Fibroblast of pulmonary artery (primary cell): ENCODE results near the gene MSMO1.

Source experiments
- DNase-seq: peaks from one replicate; pipeline ENCODE4 v3.0.0-alpha.2; 2010; ENCODE audit warnings: low read depth
- H3K4me3 ChIP-seq: replicated peaks from 2 replicates; pipeline ENCODE4 v1.5.1; 2011; ENCODE audit warnings: low read depth, mild to moderate bottlenecking, control low read depth, low read length, moderate library complexity
- CTCF ChIP-seq: IDR thresholded peaks from 2 replicates; pipeline ENCODE4 v1.5.1; 2011; ENCODE audit warnings: mild to moderate bottlenecking, control low read depth, low read length, inconsistent platforms; ENCODE audit errors: missing control alignments

Gene MSMO1

DNA sequence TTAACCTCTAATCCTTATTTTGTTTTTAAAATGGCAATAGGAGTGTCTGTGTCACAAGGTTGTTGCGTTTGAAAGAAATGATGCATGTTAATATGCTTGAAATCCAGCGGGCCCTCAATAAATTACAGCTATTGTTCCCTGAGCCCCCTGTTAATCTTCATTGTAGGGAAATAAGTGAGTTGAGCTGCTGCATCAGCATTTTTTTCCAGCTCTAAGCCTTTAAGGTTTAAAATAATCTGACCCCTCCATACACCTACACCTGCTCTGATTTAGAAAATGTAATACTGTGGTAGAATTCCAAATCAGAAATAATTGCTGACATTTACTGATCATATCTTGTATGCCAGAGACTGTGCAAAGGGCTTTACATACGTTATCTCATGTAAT lies 2.6 kb upstream of the MSMO1 start:
- H3K4me3 ChIP-seq = no peak overlapping the region
- TF ChIP-seq CTCF = no peak
- DNase-seq = no peak

DNA sequence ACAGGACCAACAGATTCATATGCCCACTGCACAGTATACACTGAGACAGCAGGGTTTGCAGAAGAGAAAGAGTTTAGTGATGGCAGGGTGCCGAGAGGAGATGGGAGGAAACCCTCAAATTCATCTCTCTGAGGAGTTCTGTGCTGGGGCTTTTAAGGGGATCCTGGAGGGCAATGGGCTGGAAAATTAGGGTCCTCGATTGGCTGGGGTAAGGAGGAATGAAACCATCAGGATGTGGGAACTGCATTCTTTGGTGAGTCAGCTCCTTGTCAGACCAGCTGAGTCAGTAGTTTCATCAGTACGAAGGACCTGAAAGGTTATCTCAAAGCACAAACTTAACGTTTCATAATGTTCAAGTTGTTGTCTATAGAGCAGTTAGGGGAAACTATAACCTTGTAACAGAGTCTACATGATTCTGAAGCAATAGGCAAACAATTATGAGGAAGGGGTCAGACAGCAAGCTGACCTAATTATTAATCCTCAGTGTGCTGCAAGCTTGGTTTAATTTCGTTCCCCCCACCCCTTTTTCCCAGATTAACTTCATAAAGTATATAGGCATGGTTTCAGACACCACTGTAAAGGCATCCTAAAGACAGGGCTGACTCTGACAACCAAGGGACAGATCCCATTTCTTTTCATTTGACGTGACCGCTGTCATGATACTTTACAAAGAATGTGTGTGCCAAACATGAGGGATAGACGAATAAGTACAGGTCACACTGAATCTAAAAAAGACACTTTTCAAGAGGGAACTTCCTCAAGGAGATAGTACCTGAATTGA lies 1.5 kb upstream of the MSMO1 start:
- peak; percentile 83 for DNase-seq
- no peak for TF ChIP-seq CTCF
- H3K4me3 ChIP-seq = peak overlapping the region; percentile 85

GRCh38 chr4:165326831-165327210 lies 648 bp upstream of the MSMO1 start:
- H3K4me3 ChIP-seq = peak overlapping the region; percentile 85
- TF ChIP-seq CTCF = no peak
- DNase-seq = peak; percentile 49

- no peak for TF ChIP-seq CTCF
- no peak for DNase-seq
- peak overlapping the region; percentile 85 for H3K4me3 ChIP-seq
Observed at GRCh38 chr4:165328101-165328425, 594 bp downstream of the MSMO1 start.

- H3K4me3 ChIP-seq = peak overlapping the region; percentile 85
- TF ChIP-seq CTCF = no peak
- DNase-seq = no peak
Observed at GRCh38 chr4:165328708-165329107, 1.2 kb downstream of the MSMO1 start.

DNA sequence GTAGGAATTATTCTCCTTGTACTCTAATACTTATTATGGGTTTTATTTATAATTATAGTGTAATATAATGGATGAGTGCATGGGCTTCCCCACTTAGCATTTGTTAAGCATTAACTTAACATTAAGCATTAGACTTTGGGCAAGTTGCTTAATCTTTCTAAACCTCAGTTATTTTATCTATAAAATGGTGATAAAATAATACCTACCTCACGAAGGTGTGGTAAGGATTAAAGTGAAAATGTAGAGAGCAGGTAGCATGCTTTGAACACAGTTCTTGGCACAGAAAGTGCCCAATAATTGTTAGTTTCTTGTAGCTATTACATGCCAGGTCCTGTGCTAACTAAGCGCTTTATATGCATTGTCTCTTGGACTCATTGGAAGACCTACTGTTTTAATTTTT lies 2.6 kb downstream of the MSMO1 start:
- no peak for TF ChIP-seq CTCF
- DNase-seq = no peak
- peak overlapping the region; percentile 85 for H3K4me3 ChIP-seq

DNA sequence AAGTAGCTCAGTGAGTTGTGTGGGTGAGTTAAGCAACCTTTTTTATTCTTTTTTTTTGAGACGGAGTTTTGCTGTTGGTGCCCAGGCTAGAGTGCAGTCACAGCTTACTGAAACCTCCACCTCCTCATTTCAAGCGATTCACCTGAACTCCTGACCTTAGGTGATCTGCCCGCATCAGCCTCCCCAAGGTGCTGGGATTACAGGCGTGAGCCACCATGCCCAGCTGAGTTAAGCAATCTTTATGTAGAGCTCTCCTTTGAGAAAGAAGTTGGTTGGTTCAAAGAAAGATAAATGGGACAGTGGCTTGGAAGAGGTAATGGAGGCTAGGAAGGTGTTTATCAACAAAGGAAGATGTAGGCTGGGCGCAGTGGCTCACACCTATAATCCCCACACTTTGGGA lies 3.2 kb downstream of the MSMO1 start:
- no peak for TF ChIP-seq CTCF
- peak overlapping the region; percentile 85 for H3K4me3 ChIP-seq

More for the DNA sequence above, 3.2 kb downstream of the MSMO1 start:
- no peak for DNase-seq
